OCI-LY3 (cell line): ENCODE data around the gene COL12A1.

ENCODE experiments used
- H2AFZ ChIP-seq: fragments of 200-600, 300-600 bp; shearing (Covaris generic); 2 replicates; pipeline ENCODE4 v1.6.0; 2014; ENCODE audit warnings: antibody characterized with exemption, low read depth, low read length
- H3K27ac ChIP-seq: fragments of 200-600, 300-600 bp; sonication (generic); 2 replicates; pipeline ENCODE4 v1.5.1; 2014; ENCODE audit warnings: mild to moderate bottlenecking, low read length, moderate library complexity, mixed read lengths
- H3K27me3 ChIP-seq: fragments of 200-600, 300-600 bp; sonication (generic); 2 replicates; pipeline ENCODE4 v1.6.1; 2014; ENCODE audit warnings: low read depth, low read length, mixed read lengths
- H3K36me3 ChIP-seq: fragments of 200-600, 300-600 bp; sonication (generic); replicated peaks from 2 replicates; pipeline ENCODE3; 2014; ENCODE audit warnings: low read depth, low read length, mixed read lengths
- H3K4me1 ChIP-seq: fragments of 300-600, 200-600 bp; sonication (generic); 2 replicates; pipeline ENCODE4 v1.6.1; 2014; ENCODE audit warnings: low read length, mixed read lengths
- H3K4me2 ChIP-seq: fragments of 200-600, 300-600 bp; sonication (generic); 2 replicates; pipeline ENCODE4 v1.6.1; 2014; ENCODE audit warnings: low read length, mixed read lengths
- H3K4me3 ChIP-seq: fragments of 300-600, 200-600 bp; sonication (generic); 2 replicates; pipeline ENCODE4 v1.5.1; 2014; ENCODE audit warnings: antibody characterized with exemption, mild to moderate bottlenecking, low read length, moderate library complexity
- H3K79me2 ChIP-seq: fragments of 300-600, 200-600 bp; shearing (Covaris generic); 2 replicates; pipeline ENCODE4 v1.6.1; 2014; ENCODE audit warnings: mild to moderate bottlenecking, low read length, mixed read lengths
- H3K9ac ChIP-seq: fragments of 300-600, 200-600 bp; shearing (Covaris generic); 2 replicates; pipeline ENCODE4 v1.6.0; 2014; ENCODE audit warnings: mild to moderate bottlenecking, low read length, moderate library complexity
- H3K9me3 ChIP-seq: fragments of 200-600, 300-600 bp; shearing (Covaris generic); 2 replicates; pipeline ENCODE4 v1.6.1; 2014; ENCODE audit warnings: low read length, mixed read lengths; ENCODE audit not compliant: insufficient read depth
- H4K20me1 ChIP-seq: fragments of 200-600, 300-600 bp; sonication (generic); 2 replicates; pipeline ENCODE4 v1.6.1; 2016; ENCODE audit warnings: low read length, mixed read lengths; ENCODE audit not compliant: insufficient read depth
- CTCF ChIP-seq: fragments of 200-600, 300-600 bp; sonication (generic); IDR thresholded peaks from 2 replicates; pipeline ENCODE4 v1.5.1; 2014; ENCODE audit warnings: antibody characterized with exemption, low read length, low read depth
- EZH2phosphoT487 ChIP-seq: fragments of 200-600 bp; shearing (Covaris generic); IDR thresholded peaks from 2 replicates; pipeline ENCODE4 v1.6.1; 2018; ENCODE audit warnings: antibody characterized with exemption, mixed run types, low read depth

Gene COL12A1

GRCh38 chr6:75155631-75156030 is 50.2 kb downstream of the COL12A1 start:
- no peaks in the 10 kb centered on the region for H3K79me2 ChIP-seq
- H3K9me3 ChIP-seq: no peaks in the 10 kb centered on the region; the same call in 1 of the 2 replicates
- H3K27me3 ChIP-seq: no peaks in the 10 kb centered on the region
- H3K4me3 ChIP-seq: no peak overlapping the region
- no peak overlapping the region for H2AFZ ChIP-seq
- no peak overlapping the region for H3K27ac ChIP-seq
- H3K36me3 ChIP-seq: no peaks in the 10 kb centered on the region
- H3K4me2 ChIP-seq: no peak overlapping the region
- no peaks in the 10 kb centered on the region for H4K20me1 ChIP-seq
- no peak overlapping the region for H3K9ac ChIP-seq
- no peak for TF ChIP-seq EZH2phosphoT487
- TF ChIP-seq CTCF: no peak
- H3K4me1 ChIP-seq: no peaks in the 10 kb centered on the region

GRCh38 chr6:75154973-75155372 is 50.9 kb downstream of the COL12A1 start:
- Histone ChIP-seq H3K27me3 (no peaks in the 10 kb centered on the region), H3K27ac (no peak overlapping the region), H3K4me3 (no peak overlapping the region), H3K4me1 (no peaks in the 10 kb centered on the region), H3K9ac (no peak overlapping the region), H2AFZ (no peak overlapping the region), H3K36me3 (no peaks in the 10 kb centered on the region), H4K20me1 (no peaks in the 10 kb centered on the region), H3K79me2 (no peaks in the 10 kb centered on the region), H3K4me2 (no peak overlapping the region), H3K9me3 (no peaks in the 10 kb centered on the region; the same call in 1 of the 2 replicates)
- TF ChIP-seq EZH2phosphoT487 (no peak), CTCF (no peak)

GRCh38 chr6:75150685-75151412 is 55.0 kb downstream of the COL12A1 start:
- Histone ChIP-seq H3K9ac (no peak overlapping the region), H3K4me2 (no peak overlapping the region), H3K36me3 (peaks cover 8% of the 10 kb centered on the region), H3K27me3 (no peaks in the 10 kb centered on the region), H3K9me3 (peaks cover 15% of the 10 kb centered on the region), H2AFZ (no peak overlapping the region), H3K79me2 (no peaks in the 10 kb centered on the region), H4K20me1 (no peaks in the 10 kb centered on the region), H3K4me3 (no peak overlapping the region), H3K27ac (no peak overlapping the region), H3K4me1 (peaks cover 16% of the 10 kb centered on the region)
- TF ChIP-seq CTCF (no peak), EZH2phosphoT487 (no peak)

- H3K9ac ChIP-seq: no peak overlapping the region
- H3K9me3 ChIP-seq: peaks cover 15% of the 10 kb centered on the region
- no peaks in the 10 kb centered on the region for H3K79me2 ChIP-seq
- no peaks in the 10 kb centered on the region for H4K20me1 ChIP-seq
- H3K27me3 ChIP-seq: no peaks in the 10 kb centered on the region
- no peak overlapping the region for H3K4me3 ChIP-seq
- H3K4me2 ChIP-seq: no peak overlapping the region
- no peak overlapping the region for H3K27ac ChIP-seq
- peaks cover 8% of the 10 kb centered on the region for H3K36me3 ChIP-seq
- TF ChIP-seq EZH2phosphoT487: no peak
- no peak for TF ChIP-seq CTCF
- H3K4me1 ChIP-seq: peaks cover 16% of the 10 kb centered on the region
- no peak overlapping the region for H2AFZ ChIP-seq
Measured at GRCh38 chr6:75149696-75150095, 56.2 kb downstream of the COL12A1 start.
